Fibroblast of villous mesenchyme (primary cell): ENCODE results near the gene AIFM1. TPM values are rescaled to one million over a fixed set of nuclear protein-coding genes. Genes with fewer than 3 reads are reported as not detected.

ENCODE experiments used
- DNase-seq: peaks from one replicate; pipeline ENCODE4 v3.0.0-alpha.2; 2010; ENCODE audit warnings: low read depth
- H3K4me3 ChIP-seq: 2 replicates; pipeline ENCODE4 v1.5.1; 2011; ENCODE audit warnings: low read depth, mild to moderate bottlenecking, low read length
- CTCF ChIP-seq: IDR thresholded peaks from 2 replicates; pipeline ENCODE4 v1.5.1; 2012; ENCODE audit warnings: low read depth, mild to moderate bottlenecking, low read length; ENCODE audit not compliant: insufficient read depth
- total RNA-seq: library from RNA; depleted of rRNA; stranded (reverse); fragments of >200 nt; gene quantifications from 2 replicates; pipeline ENCODE4 v1.2.3, GENCODE V29; 2012

AIFM1 gene
- total RNA-seq, 1 donor: 16.0 TPM

GRCh38 chrX:130094696-130095095 is 70.9 kb downstream of the AIFM1 start:
- H3K4me3 ChIP-seq: no peak overlapping the region
- DNase-seq: no peak
- no peak for TF ChIP-seq CTCF

GRCh38 chrX:130093271-130093670 is 72.4 kb downstream of the AIFM1 start:
- DNase-seq: no peak
- H3K4me3 ChIP-seq: no peak overlapping the region
- TF ChIP-seq CTCF: no peak

GRCh38 chrX:130091980-130092522 is 73.6 kb downstream of the AIFM1 start:
- no peak overlapping the region for H3K4me3 ChIP-seq
- TF ChIP-seq CTCF: no peak
- DNase-seq: no peak

GRCh38 chrX:130090364-130090763 is 75.3 kb downstream of the AIFM1 start:
- DNase-seq: no peak
- H3K4me3 ChIP-seq: no peak overlapping the region
- no peak for TF ChIP-seq CTCF

GRCh38 chrX:130086447-130087206 is 79.0 kb downstream of the AIFM1 start:
- TF ChIP-seq CTCF: no peak
- no peak overlapping the region for H3K4me3 ChIP-seq
- DNase-seq: no peak

GRCh38 chrX:130085551-130086446 is 79.8 kb downstream of the AIFM1 start:
- TF ChIP-seq CTCF: no peak
- no peak overlapping the region for H3K4me3 ChIP-seq
- peak; percentile 40 for DNase-seq
